ENCODE results near the gene CCDC121.

Gene CCDC121

GRCh38 chr2:27582129-27582694 lies 46.6 kb downstream of the CCDC121 start:
- no peak for DNase-seq (ENCODE audit: low read depth)

GRCh38 chr2:27581417-27582128 lies 47.2 kb downstream of the CCDC121 start:
- DNase-seq (ENCODE audit: low read depth): no peak
